ENCODE data around the gene SUGCT.

The SUGCT gene

DNA sequence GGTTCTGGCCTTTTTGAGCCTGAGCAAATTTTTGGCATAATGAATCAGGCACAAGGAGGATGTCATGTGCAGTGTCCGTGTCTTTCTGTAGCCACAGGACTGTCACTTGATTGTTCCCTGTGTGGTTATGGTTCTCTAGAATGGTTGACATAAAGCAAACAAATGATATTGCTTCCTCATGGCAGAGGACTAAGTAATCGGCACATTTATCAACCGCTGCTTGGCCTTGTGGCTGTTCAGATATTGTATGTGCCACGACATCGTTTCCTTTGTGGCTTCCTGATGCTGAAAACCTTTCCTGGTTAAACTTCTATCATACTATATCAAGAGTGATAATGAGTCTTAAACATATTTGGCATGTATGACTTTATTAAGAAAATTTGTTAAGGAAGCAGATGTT is 598.8 kb downstream of the SUGCT start:
- DNase-seq (ENCODE audit: low spot score) = no peak

DNA sequence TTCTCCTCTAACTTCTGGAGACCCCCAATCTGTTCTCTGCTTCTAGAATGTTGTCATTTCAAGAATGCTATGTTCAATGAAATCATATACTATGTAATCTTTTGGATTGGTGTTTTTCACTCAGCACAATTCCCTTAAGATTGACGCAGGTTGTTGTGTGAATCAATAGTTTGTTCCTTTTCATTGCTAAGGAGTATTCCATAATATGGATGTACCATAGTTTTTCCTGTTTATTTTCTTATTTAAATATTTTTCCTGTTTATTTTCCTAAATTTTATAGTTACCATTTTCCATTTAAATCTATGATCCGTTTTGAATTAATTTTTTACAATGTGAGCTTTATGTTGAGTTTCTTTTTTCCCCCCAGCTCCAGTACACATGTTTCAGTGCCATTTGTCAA is 604.5 kb downstream of the SUGCT start:
- no peak for DNase-seq (ENCODE audit: low spot score)

GRCh38 chr7:40742270-40742669 is 607.5 kb downstream of the SUGCT start:
- no peak for DNase-seq (ENCODE audit: low spot score)

GRCh38 chr7:40746841-40747556 is 612.2 kb downstream of the SUGCT start:
- DNase-seq (ENCODE audit: low spot score) = no peak

- DNase-seq (ENCODE audit: low spot score) = no peak
Measured at GRCh38 chr7:40747856-40748255, 613.1 kb downstream of the SUGCT start.

DNA sequence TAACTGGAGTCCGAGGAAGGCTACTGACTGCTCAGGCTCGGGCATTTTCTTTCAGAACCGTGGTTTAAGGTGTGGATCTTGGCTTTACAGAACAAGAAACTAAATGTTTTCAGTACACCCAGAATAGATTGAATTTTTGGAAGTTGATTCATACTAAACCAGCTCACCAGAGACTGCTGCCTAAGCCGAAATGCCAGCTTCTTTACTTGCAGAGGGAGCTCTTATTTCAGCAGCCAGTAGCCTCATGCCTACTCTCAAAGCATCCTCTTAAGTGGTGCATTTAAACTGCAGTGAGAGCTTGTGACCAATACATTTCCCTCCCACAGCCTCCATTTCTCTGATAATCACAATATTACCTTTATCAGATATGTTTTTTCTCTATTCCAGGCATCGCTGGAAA is 615.1 kb downstream of the SUGCT start:
- DNase-seq (ENCODE audit: low spot score) = no peak

GRCh38 chr7:40753455-40753854 is 618.6 kb downstream of the SUGCT start:
- no peak for DNase-seq (ENCODE audit: low spot score)

- DNase-seq (ENCODE audit: low spot score) = no peak
Measured at GRCh38 chr7:40755438-40755837, 620.6 kb downstream of the SUGCT start.

- DNase-seq (ENCODE audit: low spot score) = no peak
Measured at GRCh38 chr7:40757109-40757508, 622.3 kb downstream of the SUGCT start.

- no peak for DNase-seq (ENCODE audit: low spot score)
Measured at GRCh38 chr7:40758590-40758989, 623.8 kb downstream of the SUGCT start.

DNA sequence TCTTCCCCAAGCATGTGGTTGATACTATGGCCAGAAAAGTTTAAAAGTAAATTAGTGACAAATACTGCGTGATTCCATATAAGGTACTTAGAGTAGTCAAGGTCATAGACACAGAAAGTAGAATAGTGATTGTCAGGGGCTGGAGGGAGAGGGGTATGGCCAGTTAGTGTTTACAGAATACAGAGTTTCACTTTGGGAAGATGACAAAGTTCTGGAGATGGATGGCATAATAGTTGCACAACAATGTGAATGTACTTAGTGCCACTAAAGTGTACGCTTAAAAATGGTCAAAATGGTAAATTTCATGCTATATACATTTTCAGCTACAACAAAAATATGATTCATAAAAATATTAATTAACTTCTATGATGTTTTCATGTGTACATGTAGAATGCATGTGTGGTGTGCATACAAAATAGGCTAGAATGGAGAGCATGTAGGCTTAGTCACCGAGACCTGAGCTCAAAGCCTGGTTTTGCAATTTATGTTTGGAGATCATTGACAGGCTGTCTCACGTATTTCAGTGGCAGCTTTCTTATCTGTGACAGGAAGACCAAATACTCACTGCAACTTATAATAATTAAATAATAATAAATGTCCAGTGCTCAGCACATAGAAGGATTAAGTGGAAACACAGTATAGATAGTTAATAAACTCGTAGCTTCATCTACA is 625.6 kb downstream of the SUGCT start:
- DNase-seq (ENCODE audit: low spot score) = no peak

DNA sequence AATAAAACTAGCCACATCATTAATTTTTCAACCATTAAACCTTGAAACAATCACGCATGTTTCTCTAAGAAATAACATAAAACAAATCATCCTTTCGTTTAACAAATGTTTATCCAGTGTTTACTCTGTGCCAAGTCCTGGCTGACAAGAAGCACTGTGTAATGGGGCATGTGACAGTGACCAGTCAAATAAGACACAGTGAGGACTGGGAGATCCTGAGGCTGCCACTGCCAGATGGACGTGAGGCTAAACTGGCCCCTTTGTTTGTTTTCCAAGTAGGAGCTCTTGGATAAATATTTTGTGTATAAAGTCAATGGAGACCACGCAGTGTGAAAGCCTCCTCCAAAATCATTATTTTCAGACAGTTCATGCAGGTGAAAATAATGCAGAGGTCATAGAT is 626.2 kb downstream of the SUGCT start:
- DNase-seq (ENCODE audit: low spot score) = no peak

DNA sequence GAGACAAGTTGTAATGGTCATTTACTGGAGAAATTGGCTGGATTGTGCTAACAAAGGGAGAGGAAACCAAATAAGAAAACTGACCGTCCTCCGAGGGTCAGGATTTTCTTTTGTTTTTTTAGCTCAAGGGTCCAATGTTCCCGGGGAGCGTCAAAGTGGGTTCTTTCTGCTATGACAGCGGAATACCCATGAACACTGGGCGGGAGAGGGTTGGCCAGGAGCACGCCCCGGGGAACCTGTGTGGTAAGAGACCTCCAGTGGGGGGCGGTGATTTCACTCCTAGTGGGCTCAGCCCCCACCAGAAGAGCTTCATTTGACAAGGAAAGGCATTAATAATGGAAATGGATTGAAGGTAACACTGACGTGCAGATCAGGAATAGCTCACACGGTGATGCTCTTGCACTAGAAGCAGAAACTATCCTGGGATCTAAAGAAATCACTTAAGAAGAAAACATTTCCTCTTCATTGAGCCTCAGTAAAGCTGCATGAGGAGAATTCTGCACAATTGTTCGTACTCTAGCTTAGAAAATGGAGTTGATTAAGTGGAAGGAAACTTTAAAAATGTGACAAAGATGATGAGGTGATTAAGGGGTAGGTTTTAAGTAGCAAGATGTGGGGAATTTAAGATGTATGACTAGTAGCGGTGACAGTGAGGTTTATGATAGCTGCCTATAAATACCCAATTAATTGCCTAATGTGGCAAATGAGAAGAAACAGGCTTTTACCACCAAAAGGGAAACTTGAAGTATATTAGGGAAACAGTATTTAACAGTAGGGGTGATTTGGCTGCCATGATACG is 627.2 kb downstream of the SUGCT start:
- no peak for DNase-seq (ENCODE audit: low spot score)

GRCh38 chr7:40763319-40764287 is 628.8 kb downstream of the SUGCT start:
- no peak for DNase-seq (ENCODE audit: low spot score)

- DNase-seq (ENCODE audit: low spot score) = no peak
Measured at GRCh38 chr7:40765639-40766038, 630.8 kb downstream of the SUGCT start.

- DNase-seq (ENCODE audit: low spot score) = no peak
Measured at GRCh38 chr7:40772096-40772495, 637.3 kb downstream of the SUGCT start.

GRCh38 chr7:40773656-40774055 is 638.9 kb downstream of the SUGCT start:
- DNase-seq (ENCODE audit: low spot score) = no peak

DNA sequence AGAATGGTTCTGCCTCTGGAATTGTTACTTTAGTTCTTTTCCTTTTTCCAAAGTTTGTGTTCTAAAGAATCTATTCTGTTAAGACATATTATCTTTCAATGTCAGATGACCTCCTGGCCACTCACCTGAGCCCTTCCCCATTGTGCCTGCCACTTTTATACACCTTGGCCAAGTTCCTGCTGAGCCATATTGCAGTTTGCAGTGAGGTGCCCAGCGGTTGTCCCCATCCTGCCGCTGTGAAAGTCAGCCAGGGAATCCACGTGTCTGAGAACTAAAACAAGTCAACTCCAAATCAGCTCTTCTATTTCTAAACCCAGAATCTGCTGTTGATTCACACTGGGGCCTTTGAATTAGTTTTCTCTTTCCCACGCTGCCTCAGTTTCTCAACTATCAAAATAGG is 641.1 kb downstream of the SUGCT start:
- no peak for DNase-seq (ENCODE audit: low spot score)

DNA sequence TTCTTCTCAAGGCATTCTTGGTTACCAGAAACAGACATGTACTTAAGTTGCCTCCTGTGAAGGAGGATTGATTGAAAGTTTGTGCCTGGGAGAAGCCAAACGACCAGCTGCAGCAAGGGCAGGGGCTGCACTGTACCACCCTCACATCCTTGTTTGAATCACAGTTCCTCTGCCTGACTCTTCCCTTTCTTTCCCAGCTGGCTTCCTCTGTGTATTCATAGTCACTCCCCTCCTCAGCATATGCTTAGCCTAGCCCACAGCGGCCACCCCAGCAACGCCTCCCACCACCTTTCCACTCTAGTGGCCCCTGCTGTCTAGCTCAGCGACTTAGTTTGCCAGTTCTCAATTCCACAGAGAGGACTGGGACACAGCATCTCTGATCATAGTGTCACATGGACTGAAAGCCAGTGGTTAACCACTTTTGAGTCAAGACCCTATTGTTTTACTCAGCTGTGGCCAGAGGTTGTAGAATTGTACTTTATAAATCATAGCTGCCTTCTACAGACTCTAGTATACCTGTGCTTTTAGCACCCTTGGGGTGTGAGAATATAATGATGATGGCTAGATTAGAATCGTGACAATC is 643.0 kb downstream of the SUGCT start:
- no peak for DNase-seq (ENCODE audit: low spot score)

DNA sequence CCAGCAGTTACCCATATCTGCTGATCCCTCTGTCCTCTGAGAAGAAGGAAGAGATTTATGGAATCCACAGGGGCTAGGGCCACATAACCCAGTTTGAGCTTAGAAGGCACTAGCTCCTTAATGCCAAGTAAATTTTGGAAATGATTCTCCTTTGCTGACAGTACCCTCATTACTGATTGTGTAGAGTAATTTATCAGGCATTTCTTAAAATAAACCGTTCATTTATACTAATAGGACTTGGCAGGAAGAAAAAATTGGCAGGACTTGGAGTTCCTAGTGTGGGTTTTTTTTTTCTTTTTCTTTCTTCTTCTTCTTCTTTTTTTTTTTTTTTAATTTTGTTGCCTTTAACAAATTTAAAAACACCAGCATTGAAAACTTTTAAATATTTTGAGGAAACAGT is 645.7 kb downstream of the SUGCT start:
- no peak for DNase-seq (ENCODE audit: low spot score)

GRCh38 chr7:40782836-40783235 is 648.0 kb downstream of the SUGCT start:
- no peak for DNase-seq (ENCODE audit: low spot score)

DNA sequence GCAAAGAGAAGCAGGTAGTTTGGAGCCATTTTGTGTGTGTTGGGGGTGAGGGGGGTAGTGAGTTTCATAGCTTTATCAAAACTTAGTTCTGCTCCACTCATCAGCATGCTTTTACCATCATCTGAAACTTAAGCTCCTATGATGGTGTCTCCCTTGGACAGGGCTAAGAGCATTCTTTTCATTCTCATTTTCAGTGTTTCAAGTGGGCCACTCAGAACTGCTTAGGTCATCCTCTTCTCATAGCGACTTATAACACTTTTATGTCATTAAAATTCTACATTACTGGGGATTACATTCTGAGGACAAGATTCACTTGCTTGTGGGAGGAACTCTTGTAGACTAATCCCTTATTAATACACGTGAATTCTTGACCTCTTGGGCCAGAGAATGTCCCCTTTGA is 649.4 kb downstream of the SUGCT start:
- no peak for DNase-seq (ENCODE audit: low spot score)

Measured in hematopoietic multipotent progenitor cell treated with erythropoietin and hydrocortisone succinate and interleukin-3 and kit ligand, for 17 days (in vitro differentiated cells).